Uterus (tissue), 4 donors: ENCODE results near the gene LPCAT2. TPM values are rescaled to one million over a fixed set of nuclear protein-coding genes. Genes with fewer than 3 reads are reported as not detected.

Experiments used
- DNase-seq, 2 donors: peaks; one replicate each; pipeline ENCODE4 v3.0.0-alpha.2; 2019 to 2020
- H3K27ac ChIP-seq, 2 donors: fragments of 200-600 bp; sonication (generic); 1 replicate in 1 of 2; 2 replicates in 1 of 2; pipeline ENCODE4 v1.5.1; 2016 to 2018
- H3K27me3 ChIP-seq, 2 donors: fragments of 200-600 bp; sonication (generic); one replicate each; pipeline ENCODE4 v1.5.1; 2018 to 2019; ENCODE audit warnings: control low read depth in 1 of 2
- H3K36me3 ChIP-seq, 2 donors: fragments of 200-600 bp; sonication (generic); one replicate each; pipeline ENCODE4 v1.5.1; 2019; ENCODE audit warnings: control low read depth in 1 of 2
- H3K4me1 ChIP-seq, 2 donors: fragments of 200-600 bp; sonication (generic); one replicate each; pipeline ENCODE4 v1.5.1; 2018 to 2019; ENCODE audit warnings: control low read depth in 1 of 2
- H3K4me3 ChIP-seq, 2 donors: fragments of 200-600 bp; sonication (generic); 1 replicate in 1 of 2; 2 replicates in 1 of 2; pipeline ENCODE4 v1.5.1; 2018 to 2019; ENCODE audit warnings: mild to moderate bottlenecking in 1 of 2
- H3K9me3 ChIP-seq, 2 donors: fragments of 200-600 bp; sonication (generic); one replicate each; pipeline ENCODE4 v1.5.1; 2019; ENCODE audit warnings: control low read depth in 1 of 2
- CTCF ChIP-seq, 4 experiments: fragments of 200-600 bp in 2 of 4; fragments of 450-650 bp in 2 of 4; sonication (generic) in 2 of 4; IDR thresholded peaks; one replicate each; pipeline ENCODE4 v1.5.1; 2016 to 2019; ENCODE audit warnings: antibody characterized with exemption in 4 of 4, mild to moderate bottlenecking in 2 of 4, moderate library complexity in 1 of 4
- POLR2A ChIP-seq, 2 donors: fragments of 450-650 bp; IDR thresholded peaks; one replicate each; pipeline ENCODE4 v1.6.1; 2016; ENCODE audit warnings: antibody characterized with exemption in 2 of 2, mild to moderate bottlenecking in 1 of 2, moderate library complexity in 1 of 2
- intact Hi-C: fragments of 100-400 bp; cut with DNase I; formaldehyde crosslinking; loops from one replicate; pipeline ENCODE4 v1.15.1; 2023; ENCODE audit warnings: low total_unique reads
- total RNA-seq, 4 donors: library from RNA; depleted of rRNA in 3 of 4; stranded (reverse); fragments of >200 nt in 3 of 4; gene quantifications; one replicate each; pipeline versions ENCODE4 v1.1.0 to v1.2.4, GENCODE V29; 2014 to 2023
- donor health status: DM: yes; HTN: yes; CAD: no.

The LPCAT2 gene
- total RNA-seq, 4 donors from 2014 or later = 28.8 to 52.9 (median 36.3) TPM

- no peak overlapping the region for H3K27ac ChIP-seq
- intact Hi-C loops = no loop called here
- H3K9me3 ChIP-seq = no peaks in the 10 kb centered on the region
- no peaks in the 10 kb centered on the region for H3K36me3 ChIP-seq
- DNase-seq = no peak
- H3K27me3 ChIP-seq = no peaks in the 10 kb centered on the region
- no peak for TF ChIP-seq CTCF (IDR thresholded peaks at IDR 0.05)
- no peak for TF ChIP-seq POLR2A (IDR thresholded peaks at IDR 0.05)
- no peaks in the 10 kb centered on the region for H3K4me1 ChIP-seq
- no peak overlapping the region for H3K4me3 ChIP-seq
Observed at GRCh38 chr16:55532227-55532626, 23.4 kb downstream of the LPCAT2 start.

GRCh38 chr16:55534756-55535155 is 25.9 kb downstream of the LPCAT2 start:
- Histone ChIP-seq H3K27ac (no peak overlapping the region), H3K36me3 (no peaks in the 10 kb centered on the region), H3K4me1 (no peaks in the 10 kb centered on the region), H3K27me3 (no peaks in the 10 kb centered on the region), H3K9me3 (no peaks in the 10 kb centered on the region), H3K4me3 (no peak overlapping the region)
- TF ChIP-seq POLR2A (IDR thresholded peaks at IDR 0.05) (no peak), CTCF (IDR thresholded peaks at IDR 0.05) (no peak)
- intact Hi-C loops = no loop called here
- no peak for DNase-seq

GRCh38 chr16:55539049-55539448 is 30.2 kb downstream of the LPCAT2 start:
- intact Hi-C loops = no loop called here
- no peaks in the 10 kb centered on the region for H3K9me3 ChIP-seq
- TF ChIP-seq POLR2A (IDR thresholded peaks at IDR 0.05) = no peak
- TF ChIP-seq CTCF (IDR thresholded peaks at IDR 0.05) = no peak
- H3K4me3 ChIP-seq = no peak overlapping the region
- no peaks in the 10 kb centered on the region for H3K4me1 ChIP-seq
- H3K27me3 ChIP-seq = no peaks in the 10 kb centered on the region
- no peak overlapping the region for H3K27ac ChIP-seq
- no peak for DNase-seq
- no peaks in the 10 kb centered on the region for H3K36me3 ChIP-seq

- no peak for TF ChIP-seq POLR2A (IDR thresholded peaks at IDR 0.05)
- TF ChIP-seq CTCF (IDR thresholded peaks at IDR 0.05) = no peak
- no peak for DNase-seq
- H3K27ac ChIP-seq = no peak overlapping the region
- no peak overlapping the region for H3K4me3 ChIP-seq
- intact Hi-C loops = no loop called here
- no peaks in the 10 kb centered on the region for H3K36me3 ChIP-seq
- H3K9me3 ChIP-seq = no peaks in the 10 kb centered on the region
- no peaks in the 10 kb centered on the region for H3K4me1 ChIP-seq
- no peaks in the 10 kb centered on the region for H3K27me3 ChIP-seq
Observed at GRCh38 chr16:55539488-55539887, 30.6 kb downstream of the LPCAT2 start.

- Histone ChIP-seq H3K9me3 (no peaks in the 10 kb centered on the region), H3K4me1 (no peaks in the 10 kb centered on the region), H3K36me3 (no peaks in the 10 kb centered on the region), H3K27ac (no peak overlapping the region), H3K27me3 (no peaks in the 10 kb centered on the region), H3K4me3 (no peak overlapping the region)
- intact Hi-C loops = no loop called here
- no peak for DNase-seq
- TF ChIP-seq CTCF (IDR thresholded peaks at IDR 0.05) (no peak), POLR2A (IDR thresholded peaks at IDR 0.05) (no peak)
Observed at GRCh38 chr16:55540221-55540620, 31.3 kb downstream of the LPCAT2 start.
